MCF 10A (cell line): ENCODE measurements around the gene CNTNAP2. TPM values are rescaled to one million over a fixed set of nuclear protein-coding genes. Genes with fewer than 3 reads are reported as not detected.

Experiments used
- BruUV-seq: library from RNA; stranded (reverse); fragments of 400-500 nt; replicated peaks from 2 replicates; lab custom pipeline; 2021; lab: Mats Ljungman, UMichigan
- CTCF ChIA-PET: fragments of 300-600 bp; sonication (Branson Sonifier 250); formaldehyde crosslinking; extraction: SDS; loops from one replicate; lab custom pipeline; 2021; ENCODE audit warnings: antibody characterized with exemption, inconsistent platforms; lab: Yijun Ruan, JAX
- POLR2A ChIA-PET: fragments of 300-600, 350-650 bp; sonication (Branson Sonifier 250); formaldehyde crosslinking; extraction: SDS; loops from one replicate; lab custom pipeline; 2020; ENCODE audit warnings: antibody characterized with exemption, inconsistent platforms; lab: Yijun Ruan, JAX
- DNase-seq: peaks from one replicate; pipeline ENCODE4 v3.0.0-alpha.2; 2018; ENCODE audit not compliant: unreplicated experiment
- H3K27ac Mint-ChIP-seq: one replicate; pipeline ENCODE4 v1.8.0; 2022; ENCODE audit warnings: mild to moderate bottlenecking, low read depth, mixed read lengths; ENCODE audit not compliant: unreplicated experiment
- H3K27me3 Mint-ChIP-seq: one replicate; pipeline ENCODE4 v1.8.0; 2022; ENCODE audit warnings: mixed read lengths; ENCODE audit not compliant: insufficient read depth, unreplicated experiment
- H3K36me3 Mint-ChIP-seq: one replicate; pipeline ENCODE4 v1.8.0; 2022; ENCODE audit warnings: mild to moderate bottlenecking, moderate library complexity, mixed read lengths; ENCODE audit not compliant: insufficient read depth, unreplicated experiment
- H3K4me1 Mint-ChIP-seq: one replicate; pipeline ENCODE4 v1.8.0; 2022; ENCODE audit warnings: mixed read lengths; ENCODE audit not compliant: insufficient read depth, unreplicated experiment
- H3K4me3 Mint-ChIP-seq: one replicate; pipeline ENCODE4 v1.8.0; 2022; ENCODE audit warnings: mild to moderate bottlenecking, moderate library complexity, mixed read lengths; ENCODE audit not compliant: unreplicated experiment
- H3K9me3 Mint-ChIP-seq: one replicate; pipeline ENCODE4 v1.8.0; 2022; ENCODE audit warnings: mixed read lengths; ENCODE audit not compliant: unreplicated experiment
- intact Hi-C: fragments of 100-400 bp; cut with micrococcal nuclease; formaldehyde crosslinking; loops from 2 replicates; pipeline ENCODE4 v1.14.1; 2022
- total RNA-seq: library from RNA; stranded (reverse); gene quantifications from 2 replicates; pipeline ENCODE4 v1.2.3, GENCODE V29; 2022
- TF ChIP-seq, protein P1 (sequence below): fragments of 200-600 bp; IDR thresholded peaks from one replicate; pipeline ENCODE4 v1.8.0; 2022; ENCODE audit warnings: antibody characterized with exemption, mild to moderate bottlenecking; ENCODE audit not compliant: unreplicated experiment

CNTNAP2 gene
- total RNA-seq, 1 experiment from 2014 or later, result 1.1 TPM

DNA sequence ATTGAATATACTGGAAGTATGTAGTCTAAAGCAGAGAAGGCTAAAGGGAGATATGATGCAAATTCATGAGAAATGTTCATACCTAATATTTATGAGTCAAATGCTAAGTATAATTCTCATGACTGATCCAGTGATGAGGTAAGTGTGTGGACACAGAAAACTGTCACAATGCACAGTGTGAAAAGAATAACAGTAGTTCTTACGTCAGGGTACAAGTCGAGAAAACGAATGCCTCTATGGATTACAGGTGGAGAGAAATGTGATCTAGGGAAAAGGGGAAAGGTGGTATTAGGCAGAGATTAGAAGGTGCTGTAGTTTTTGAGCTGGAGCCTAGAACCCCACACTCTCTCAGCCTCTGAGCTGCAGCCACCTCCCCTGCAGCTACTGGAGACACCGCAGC is 542.0 kb downstream of the CNTNAP2 start:
- H3K9me3 Mint-ChIP-seq, result no peaks in the 10 kb centered on the region
- TF ChIP-seq, protein P1, sequence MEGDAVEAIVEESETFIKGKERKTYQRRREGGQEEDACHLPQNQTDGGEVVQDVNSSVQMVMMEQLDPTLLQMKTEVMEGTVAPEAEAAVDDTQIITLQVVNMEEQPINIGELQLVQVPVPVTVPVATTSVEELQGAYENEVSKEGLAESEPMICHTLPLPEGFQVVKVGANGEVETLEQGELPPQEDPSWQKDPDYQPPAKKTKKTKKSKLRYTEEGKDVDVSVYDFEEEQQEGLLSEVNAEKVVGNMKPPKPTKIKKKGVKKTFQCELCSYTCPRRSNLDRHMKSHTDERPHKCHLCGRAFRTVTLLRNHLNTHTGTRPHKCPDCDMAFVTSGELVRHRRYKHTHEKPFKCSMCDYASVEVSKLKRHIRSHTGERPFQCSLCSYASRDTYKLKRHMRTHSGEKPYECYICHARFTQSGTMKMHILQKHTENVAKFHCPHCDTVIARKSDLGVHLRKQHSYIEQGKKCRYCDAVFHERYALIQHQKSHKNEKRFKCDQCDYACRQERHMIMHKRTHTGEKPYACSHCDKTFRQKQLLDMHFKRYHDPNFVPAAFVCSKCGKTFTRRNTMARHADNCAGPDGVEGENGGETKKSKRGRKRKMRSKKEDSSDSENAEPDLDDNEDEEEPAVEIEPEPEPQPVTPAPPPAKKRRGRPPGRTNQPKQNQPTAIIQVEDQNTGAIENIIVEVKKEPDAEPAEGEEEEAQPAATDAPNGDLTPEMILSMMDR, result no peak
- H3K36me3 Mint-ChIP-seq, result no peaks in the 10 kb centered on the region
- no peak overlapping the region for H3K4me3 Mint-ChIP-seq
- CTCF ChIA-PET, result no interaction called here
- no TSS peak for BruUV-seq
- no peak overlapping the region for H3K27ac Mint-ChIP-seq
- H3K4me1 Mint-ChIP-seq, result no peaks in the 10 kb centered on the region
- intact Hi-C loops, result no loop called here
- DNase-seq, result no peak
- POLR2A ChIA-PET, result no interaction called here
- H3K27me3 Mint-ChIP-seq, result peaks cover 53% of the 10 kb centered on the region

GRCh38 chr7:146659732-146660131 is 543.1 kb downstream of the CNTNAP2 start:
- TF ChIP-seq, protein P1, result no peak
- no peaks in the 10 kb centered on the region for H3K9me3 Mint-ChIP-seq
- no TSS peak for BruUV-seq
- DNase-seq, result no peak
- H3K27me3 Mint-ChIP-seq, result peaks cover 53% of the 10 kb centered on the region
- CTCF ChIA-PET, result no interaction called here
- no peak overlapping the region for H3K4me3 Mint-ChIP-seq
- no peaks in the 10 kb centered on the region for H3K36me3 Mint-ChIP-seq
- H3K4me1 Mint-ChIP-seq, result no peaks in the 10 kb centered on the region
- POLR2A ChIA-PET, result no interaction called here
- no peak overlapping the region for H3K27ac Mint-ChIP-seq
- intact Hi-C loops, result no loop called here

DNA sequence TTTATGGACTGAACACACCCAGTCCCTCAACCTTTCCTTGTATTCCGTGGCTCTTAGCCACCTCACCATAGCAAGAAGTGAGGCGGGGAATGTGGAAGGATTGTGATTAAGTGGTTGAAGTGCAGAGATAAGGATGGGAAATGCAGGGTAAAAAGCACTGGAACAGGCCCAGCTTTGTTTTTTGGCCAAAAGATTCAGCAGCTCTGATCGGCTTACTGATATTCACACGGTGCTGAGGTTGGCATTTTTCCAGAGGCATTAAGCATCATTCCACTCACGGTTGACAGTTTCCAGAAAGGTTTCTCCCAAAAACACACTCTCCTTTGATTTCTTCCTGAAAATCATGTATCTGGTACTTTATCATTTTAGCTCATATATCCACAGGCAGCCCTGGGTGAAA is 544.2 kb downstream of the CNTNAP2 start:
- intact Hi-C loops, result no loop called here

GRCh38 chr7:146661435-146661834 is 544.8 kb downstream of the CNTNAP2 start:
- ChIA-PET POLR2A (no interaction called here), CTCF (no interaction called here)
- Mint-ChIP-seq H3K36me3 (no peaks in the 10 kb centered on the region), H3K27me3 (peaks cover 53% of the 10 kb centered on the region), H3K27ac (no peak overlapping the region), H3K4me1 (no peaks in the 10 kb centered on the region), H3K4me3 (no peak overlapping the region), H3K9me3 (peaks cover 8% of the 10 kb centered on the region)
- intact Hi-C loops, result no loop called here
- BruUV-seq, result no TSS peak
- no peak for DNase-seq
- TF ChIP-seq, protein P1, result no peak

More for the DNA sequence above, 544.2 kb downstream of the CNTNAP2 start:
- H3K36me3 Mint-ChIP-seq, result no peaks in the 10 kb centered on the region
- TF ChIP-seq, protein P1, result no peak
- peaks cover 2% of the 10 kb centered on the region for H3K9me3 Mint-ChIP-seq
- no TSS peak for BruUV-seq
- no peak overlapping the region for H3K4me3 Mint-ChIP-seq
- ChIA-PET CTCF (interaction anchor here (0.6 kb wide), 2 partner anchors 372 to 1382 kb away, joined by 3 to 5 read pairs; no protein-coding TSS in a partner anchor), POLR2A (no interaction called here)
- H3K27me3 Mint-ChIP-seq, result peaks cover 53% of the 10 kb centered on the region
- H3K4me1 Mint-ChIP-seq, result no peaks in the 10 kb centered on the region
- no peak overlapping the region for H3K27ac Mint-ChIP-seq
- DNase-seq, result no peak
